ENCODE measurements around the gene SHOX. TPM values are rescaled to one million over a fixed set of nuclear protein-coding genes. Genes with fewer than 3 reads are reported as not detected.
"Not testable (repeated sequence)": the region's sequence is repeated elsewhere in the genome, so short reads cannot be mapped to it uniquely, and the experiment has no call there.

SHOX gene
- total RNA-seq, 2 donors from 2014 or later: not detected

- Histone ChIP-seq H3K36me3 (replicated peaks in 1 of 2; ENCODE audit: insufficient read depth in 1 of 2, low read depth in 2 of 2) (no peaks in the 10 kb centered on the region), H3K9me3 (no peaks in the 10 kb centered on the region), H3K27ac (no peak overlapping the region), H3K4me1 (no peaks in the 10 kb centered on the region), H3K27me3 (no peaks in the 10 kb centered on the region), H3K4me3 (no peak overlapping the region)
- 2% methylated on average over 20 of the region's 23 CpGs; no CpG with 5 or more reads in 1 of the 2 donors for WGBS, 2 donors
- DNase-seq: no peak
- intact Hi-C loops (cut with DNase I): no loop called here
- TF ChIP-seq, protein P1, sequence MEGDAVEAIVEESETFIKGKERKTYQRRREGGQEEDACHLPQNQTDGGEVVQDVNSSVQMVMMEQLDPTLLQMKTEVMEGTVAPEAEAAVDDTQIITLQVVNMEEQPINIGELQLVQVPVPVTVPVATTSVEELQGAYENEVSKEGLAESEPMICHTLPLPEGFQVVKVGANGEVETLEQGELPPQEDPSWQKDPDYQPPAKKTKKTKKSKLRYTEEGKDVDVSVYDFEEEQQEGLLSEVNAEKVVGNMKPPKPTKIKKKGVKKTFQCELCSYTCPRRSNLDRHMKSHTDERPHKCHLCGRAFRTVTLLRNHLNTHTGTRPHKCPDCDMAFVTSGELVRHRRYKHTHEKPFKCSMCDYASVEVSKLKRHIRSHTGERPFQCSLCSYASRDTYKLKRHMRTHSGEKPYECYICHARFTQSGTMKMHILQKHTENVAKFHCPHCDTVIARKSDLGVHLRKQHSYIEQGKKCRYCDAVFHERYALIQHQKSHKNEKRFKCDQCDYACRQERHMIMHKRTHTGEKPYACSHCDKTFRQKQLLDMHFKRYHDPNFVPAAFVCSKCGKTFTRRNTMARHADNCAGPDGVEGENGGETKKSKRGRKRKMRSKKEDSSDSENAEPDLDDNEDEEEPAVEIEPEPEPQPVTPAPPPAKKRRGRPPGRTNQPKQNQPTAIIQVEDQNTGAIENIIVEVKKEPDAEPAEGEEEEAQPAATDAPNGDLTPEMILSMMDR (IDR thresholded peaks at IDR 0.05): no peak
- ATAC-seq: no peak
These were observed 11.2 kb upstream of the SHOX start for GRCh38 chrX:619451-619811.

DNA sequence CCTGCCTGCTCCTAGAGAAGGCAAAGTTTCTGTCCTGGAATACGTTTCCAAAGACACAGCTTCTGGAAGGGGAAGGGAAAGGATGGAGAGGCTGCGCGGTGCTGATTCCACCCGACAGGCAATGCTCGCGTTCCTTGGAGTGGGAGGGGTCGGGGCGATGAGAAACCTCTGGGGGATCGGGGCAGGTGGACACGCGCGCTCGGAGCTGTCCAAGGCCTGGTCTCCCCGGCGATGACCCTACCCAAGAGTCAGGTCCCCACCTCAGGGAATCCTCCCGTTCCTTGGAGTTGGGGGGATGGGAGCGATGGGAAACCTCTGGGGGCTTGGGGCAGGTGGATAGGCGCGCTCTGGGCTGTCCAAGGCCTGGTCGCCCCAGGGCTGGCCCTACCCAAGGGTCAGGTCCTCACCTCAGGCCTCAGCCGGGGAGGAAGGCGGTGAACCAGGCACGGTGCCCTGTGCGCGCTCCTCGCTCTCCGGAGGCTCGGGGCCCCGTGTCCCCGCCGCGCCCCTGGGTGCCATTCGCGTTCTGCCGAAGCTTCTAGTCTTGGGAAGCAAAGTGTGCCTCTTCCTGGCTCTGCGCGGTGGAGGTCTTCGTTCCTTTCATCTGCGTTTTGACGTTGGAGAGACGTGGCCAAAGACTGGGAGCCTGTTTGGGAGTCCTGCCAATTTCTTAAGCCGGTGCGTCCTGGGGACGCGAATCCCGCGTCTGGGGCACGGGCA lies 10.6 kb upstream of the SHOX start:
- 3 to 7% methylated on average over 25 to 48 of the region's 48 CpGs for WGBS, 2 donors
- H3K27me3 ChIP-seq: no peaks in the 10 kb centered on the region

GRCh38 chrX:621705-622503 lies 8.7 kb upstream of the SHOX start:
- intact Hi-C loops (cut with DNase I): no loop called here
- Histone ChIP-seq H3K36me3 (replicated peaks in 1 of 2; ENCODE audit: insufficient read depth in 1 of 2, low read depth in 2 of 2) (no peaks in the 10 kb centered on the region), H3K4me3 (no peak overlapping the region), H3K9me3 (no peaks in the 10 kb centered on the region), H3K27me3 (no peaks in the 10 kb centered on the region), H3K4me1 (no peaks in the 10 kb centered on the region), H3K27ac (no peak overlapping the region)
- no peak for DNase-seq
- ATAC-seq: no peak
- TF ChIP-seq POLR2A (IDR thresholded peaks at IDR 0.05): no peak
- TF ChIP-seq, protein P1 (IDR thresholded peaks at IDR 0.05): no peak
- WGBS, 2 donors: 9 to 19% methylated on average over 11 of the region's 11 CpGs

More for the DNA sequence above, 10.6 kb upstream of the SHOX start:
- Histone ChIP-seq H3K27ac (no peak overlapping the region), H3K4me3 (no peak overlapping the region), H3K9me3 (no peaks in the 10 kb centered on the region), H3K36me3 (replicated peaks in 1 of 2; ENCODE audit: insufficient read depth in 1 of 2, low read depth in 2 of 2) (no peaks in the 10 kb centered on the region), H3K4me1 (no peaks in the 10 kb centered on the region)
- intact Hi-C loops (cut with DNase I): no loop called here
- ATAC-seq: no peak
- no peak for DNase-seq
- no peak for TF ChIP-seq POLR2A (IDR thresholded peaks at IDR 0.05)
- TF ChIP-seq, protein P1 (IDR thresholded peaks at IDR 0.05): no peak

GRCh38 chrX:622802-623201 lies 7.8 kb upstream of the SHOX start:
- H3K27ac ChIP-seq; intact Hi-C loops (cut with DNase I); H3K27me3 ChIP-seq; H3K4me3 ChIP-seq; H3K4me1 ChIP-seq; DNase-seq; H3K36me3 ChIP-seq (replicated peaks in 1 of 2; ENCODE audit: insufficient read depth in 1 of 2, low read depth in 2 of 2); ATAC-seq; H3K9me3 ChIP-seq: not testable (repeated sequence)
- 23 to 44% methylated on average over 1 to 3 of the region's 3 CpGs for WGBS, 2 donors

- H3K4me3 ChIP-seq: no peak overlapping the region
- ATAC-seq: no peak
- no peaks in the 10 kb centered on the region for H3K27me3 ChIP-seq
- H3K9me3 ChIP-seq: no peaks in the 10 kb centered on the region
- whole genome bisulfite sequencing, 2 donors: 2 to 3% methylated on average over 6 of the region's 6 CpGs
- intact Hi-C loops (cut with DNase I): no loop called here
- DNase-seq: no peak
- no peaks in the 10 kb centered on the region for H3K4me1 ChIP-seq
- no peak overlapping the region for H3K27ac ChIP-seq
- no peaks in the 10 kb centered on the region for H3K36me3 ChIP-seq (replicated peaks in 1 of 2; ENCODE audit: insufficient read depth in 1 of 2, low read depth in 2 of 2)
- no peak for TF ChIP-seq POLR2A (IDR thresholded peaks at IDR 0.05)
- TF ChIP-seq, protein P1 (IDR thresholded peaks at IDR 0.05): no peak
These were observed 7.4 kb upstream of the SHOX start for GRCh38 chrX:623268-623598.

Measured in body of pancreas (tissue), 4 donors.